CD14-positive monocyte (primary cell): ENCODE data around the gene RYK. TPM values are rescaled to one million over a fixed set of nuclear protein-coding genes. Genes with fewer than 3 reads are reported as not detected.

Experiments
- DNase-seq, 3 donors: peaks; one replicate each; pipeline ENCODE4 v3.0.0-alpha.2; 2011 to 2022
- H2AFZ ChIP-seq: 2 replicates; pipeline ENCODE4 v1.6.0; 2012; ENCODE audit warnings: mild to moderate bottlenecking, low read depth, low read length, inconsistent platforms; ENCODE audit not compliant: insufficient read depth, poor library complexity, severe bottlenecking
- H3K27ac ChIP-seq, 2 donors: 1 replicate in 1 of 2; 2 replicates in 1 of 2; pipeline ENCODE4 v1.5.1; 2012 to 2013; ENCODE audit warnings: low read length in 2 of 2, control low read depth in 1 of 2, inconsistent platforms in 1 of 2, low read depth in 1 of 2, mild to moderate bottlenecking in 1 of 2
- H3K27me3 ChIP-seq, 2 donors: one replicate each; pipeline versions ENCODE4 v1.6.0 to v1.6.1; 2011 to 2013; ENCODE audit warnings: low read length in 2 of 2; ENCODE audit not compliant: control insufficient read depth in 2 of 2, insufficient read depth in 2 of 2
- H3K36me3 ChIP-seq, 2 donors: replicated peaks in 1 of 2; 1 replicate in 1 of 2; 2 replicates in 1 of 2; pipeline versions ENCODE4 v1.5.1 to v1.6.1; 2012 to 2013; ENCODE audit warnings: low read length in 2 of 2, control low read depth in 1 of 2, inconsistent platforms in 1 of 2, mild to moderate bottlenecking in 1 of 2; ENCODE audit not compliant: insufficient read depth in 2 of 2, control insufficient read depth in 1 of 2
- H3K4me1 ChIP-seq, 2 donors: 1 replicate in 1 of 2; 2 replicates in 1 of 2; pipeline versions ENCODE4 v1.5.1 to v1.6.1; 2012 to 2013; ENCODE audit warnings: low read length in 2 of 2, control low read depth in 1 of 2, inconsistent platforms in 1 of 2, mild to moderate bottlenecking in 1 of 2, moderate library complexity in 1 of 2; ENCODE audit not compliant: insufficient read depth in 2 of 2, control insufficient read depth in 1 of 2
- H3K4me2 ChIP-seq: replicated peaks from 2 replicates; pipeline ENCODE3; 2012; ENCODE audit warnings: low read length, moderate library complexity, mild to moderate bottlenecking; ENCODE audit not compliant: poor library complexity, severe bottlenecking; ENCODE audit errors: extremely low read depth
- H3K4me3 ChIP-seq, 3 experiments: fragments of 200-600 bp in 1 of 3; sonication (generic) in 1 of 3; replicated peaks in 1 of 3; 1 replicate in 2 of 3; 2 replicates in 1 of 3; pipeline ENCODE4 v1.5.1; 2011 to 2013; ENCODE audit warnings: low read length in 3 of 3, mild to moderate bottlenecking in 3 of 3, control low read depth in 2 of 3, low read depth in 2 of 3, inconsistent platforms in 1 of 3, moderate library complexity in 1 of 3
- H3K79me2 ChIP-seq: 2 replicates; pipeline ENCODE4 v1.6.0; 2012; ENCODE audit warnings: mild to moderate bottlenecking, control low read depth, inconsistent platforms, low read length, moderate library complexity; ENCODE audit not compliant: insufficient read depth
- H3K9ac ChIP-seq: 2 replicates; pipeline ENCODE4 v1.6.0; 2017; ENCODE audit warnings: low read length, mild to moderate bottlenecking; ENCODE audit not compliant: insufficient read depth, poor library complexity, severe bottlenecking
- H3K9me3 ChIP-seq, 2 donors: replicated peaks in 1 of 2; 1 replicate in 1 of 2; 2 replicates in 1 of 2; pipeline versions ENCODE4 v1.5.1 to v1.6.1; 2012 to 2013; ENCODE audit warnings: low read length in 2 of 2, control low read depth in 1 of 2; ENCODE audit not compliant: control insufficient read depth in 1 of 2, insufficient read depth in 1 of 2
- H4K20me1 ChIP-seq: 2 replicates; pipeline ENCODE4 v1.6.0; 2012; ENCODE audit warnings: mild to moderate bottlenecking, low read length, control low read depth, moderate library complexity; ENCODE audit not compliant: insufficient read depth
- H3K27ac Mint-ChIP-seq, 7 donors: one replicate each; pipeline ENCODE4 v1.8.0; 2020; ENCODE audit warnings: mild to moderate bottlenecking in 7 of 7, mixed read lengths in 7 of 7, moderate library complexity in 6 of 7, inconsistent platforms in 2 of 7
- H3K27me3 Mint-ChIP-seq, 3 donors: one replicate each; pipeline ENCODE4 v1.8.0; 2021 to 2022; ENCODE audit warnings: low read depth in 3 of 3, mild to moderate bottlenecking in 3 of 3, mixed read lengths in 3 of 3, moderate library complexity in 3 of 3, inconsistent platforms in 1 of 3
- H3K36me3 Mint-ChIP-seq, 2 donors: one replicate each; pipeline ENCODE4 v1.8.0; 2020; ENCODE audit warnings: mixed read lengths in 2 of 2, inconsistent platforms in 1 of 2, mild to moderate bottlenecking in 1 of 2
- H3K4me1 Mint-ChIP-seq: one replicate; pipeline ENCODE4 v1.8.0; 2020; ENCODE audit warnings: mild to moderate bottlenecking, mixed read lengths
- H3K4me3 Mint-ChIP-seq, 2 donors: one replicate each; pipeline ENCODE4 v1.8.0; 2020; ENCODE audit warnings: mild to moderate bottlenecking in 2 of 2, mixed read lengths in 2 of 2, moderate library complexity in 1 of 2
- H3K9me3 Mint-ChIP-seq, 7 donors: one replicate each; pipeline ENCODE4 v1.8.0; 2020 to 2022; ENCODE audit warnings: mixed read lengths in 7 of 7, mild to moderate bottlenecking in 6 of 7, moderate library complexity in 6 of 7, inconsistent platforms in 2 of 7
- WGBS: methylation state at CpG from one replicate; pipeline ENCODE4 v1.1.5; 2013; ENCODE audit warnings: missing lambda C conversion rate; ENCODE audit not compliant: insufficient coverage; 5-methylcytosine and 5-hydroxymethylcytosine counted together
- intact Hi-C, 2 donors: fragments of 100-400 bp; cut with micrococcal nuclease; formaldehyde crosslinking; loops; one replicate each; pipeline versions ENCODE4 v1.15.0 to v1.15.1; 2023
- polyA plus RNA-seq, 3 donors: library from polyadenylated mRNA; depleted of rRNA in 1 of 3; unstranded in 2 of 3; stranded (reverse) in 1 of 3; fragments of 300-500 nt in 2 of 3; fragments of >200 nt in 1 of 3; fragmentation: Illumina TruSeq in 2 of 3; gene quantifications; 1 replicate in 2 of 3; 2 replicates in 1 of 3; pipeline ENCODE4 v1.2.3, GENCODE V29; 2012 to 2021
- TF ChIP-seq, protein P1 (sequence below): fragments of 200-600 bp; IDR thresholded peaks from one replicate; pipeline ENCODE4 v1.8.0; 2022; ENCODE audit warnings: antibody characterized with exemption, mild to moderate bottlenecking

The RYK gene
- polyA plus RNA-seq, 3 donors: 3.5 to 14.2 (median 5.0) TPM

DNA sequence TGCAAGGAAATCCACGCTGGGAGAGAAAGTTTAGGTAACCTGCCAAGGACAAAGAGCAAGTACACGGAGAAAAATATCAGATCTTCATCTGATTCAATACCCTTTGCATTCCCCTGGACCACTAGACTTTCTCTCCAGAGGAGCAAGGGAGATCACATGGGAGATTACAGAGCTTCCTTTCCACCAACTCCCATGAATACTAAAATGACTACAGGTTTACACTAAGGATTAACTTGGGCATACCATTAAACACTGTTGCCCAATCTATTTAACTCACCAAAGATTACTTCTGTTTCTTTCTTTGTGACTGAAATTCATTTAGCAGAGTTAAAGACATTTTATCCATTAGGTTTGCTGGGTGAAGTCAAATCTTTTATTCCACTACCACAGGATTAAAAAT, 71.2 kb downstream of the RYK start:
- Histone ChIP-seq H3K36me3 (peaks cover 15 to 59% of the 10 kb centered on the region in 2 donors), H3K9ac (no peak overlapping the region), H4K20me1 (no peaks in the 10 kb centered on the region), H3K27me3 (no peaks in the 10 kb centered on the region), H3K4me1 (no peaks in the 10 kb centered on the region), H3K27ac (no peak overlapping the region), H2AFZ (no peak overlapping the region), H3K4me3 (no peak overlapping the region), H3K4me2 (no peak overlapping the region), H3K9me3 (no peaks in the 10 kb centered on the region), H3K79me2 (no peaks in the 10 kb centered on the region)
- Mint-ChIP-seq H3K4me1 (no peaks in the 10 kb centered on the region), H3K36me3 (peaks cover 39 to 51% of the 10 kb centered on the region in 2 donors), H3K9me3 (no peaks in the 10 kb centered on the region), H3K27ac (no peak overlapping the region), H3K4me3 (no peak overlapping the region), H3K27me3 (peaks cover 0 to 1% (median 0%) of the 10 kb centered on the region in 3 donors)
- no peak for DNase-seq
- intact Hi-C loops: no loop called here
- TF ChIP-seq, protein P1, sequence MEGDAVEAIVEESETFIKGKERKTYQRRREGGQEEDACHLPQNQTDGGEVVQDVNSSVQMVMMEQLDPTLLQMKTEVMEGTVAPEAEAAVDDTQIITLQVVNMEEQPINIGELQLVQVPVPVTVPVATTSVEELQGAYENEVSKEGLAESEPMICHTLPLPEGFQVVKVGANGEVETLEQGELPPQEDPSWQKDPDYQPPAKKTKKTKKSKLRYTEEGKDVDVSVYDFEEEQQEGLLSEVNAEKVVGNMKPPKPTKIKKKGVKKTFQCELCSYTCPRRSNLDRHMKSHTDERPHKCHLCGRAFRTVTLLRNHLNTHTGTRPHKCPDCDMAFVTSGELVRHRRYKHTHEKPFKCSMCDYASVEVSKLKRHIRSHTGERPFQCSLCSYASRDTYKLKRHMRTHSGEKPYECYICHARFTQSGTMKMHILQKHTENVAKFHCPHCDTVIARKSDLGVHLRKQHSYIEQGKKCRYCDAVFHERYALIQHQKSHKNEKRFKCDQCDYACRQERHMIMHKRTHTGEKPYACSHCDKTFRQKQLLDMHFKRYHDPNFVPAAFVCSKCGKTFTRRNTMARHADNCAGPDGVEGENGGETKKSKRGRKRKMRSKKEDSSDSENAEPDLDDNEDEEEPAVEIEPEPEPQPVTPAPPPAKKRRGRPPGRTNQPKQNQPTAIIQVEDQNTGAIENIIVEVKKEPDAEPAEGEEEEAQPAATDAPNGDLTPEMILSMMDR: no peak
- WGBS: 80% methylated on average over 1 of the region's 2 CpGs

GRCh38 chr3:134163096-134163495, 87.6 kb downstream of the RYK start:
- no peaks in the 10 kb centered on the region for H3K79me2 ChIP-seq
- H3K27ac ChIP-seq: no peak overlapping the region
- WGBS: 60% methylated on average over 1 of the region's 6 CpGs
- H2AFZ ChIP-seq: no peak overlapping the region
- peaks cover 54 to 55% of the 10 kb centered on the region in 2 donors for H3K36me3 Mint-ChIP-seq
- no peaks in the 10 kb centered on the region for H3K4me1 ChIP-seq
- TF ChIP-seq, protein P1: no peak
- no peak overlapping the region for H3K4me3 ChIP-seq
- no peak overlapping the region for H3K4me2 ChIP-seq
- H3K4me3 Mint-ChIP-seq: no peak overlapping the region
- H3K27me3 ChIP-seq: no peaks in the 10 kb centered on the region
- peaks cover 2% of the 10 kb centered on the region for H3K4me1 Mint-ChIP-seq
- H3K27me3 Mint-ChIP-seq: peaks cover 0 to 1% (median 0%) of the 10 kb centered on the region in 3 donors
- no peak overlapping the region for H3K9ac ChIP-seq
- intact Hi-C loops: no loop called here
- H4K20me1 ChIP-seq: no peaks in the 10 kb centered on the region
- peaks cover 27 to 37% of the 10 kb centered on the region in 2 donors for H3K36me3 ChIP-seq
- H3K9me3 Mint-ChIP-seq: peaks cover 0 to 3% (median 0%) of the 10 kb centered on the region in 7 donors
- DNase-seq: no peak
- H3K9me3 ChIP-seq: no peaks in the 10 kb centered on the region
- no peak overlapping the region for H3K27ac Mint-ChIP-seq
